Loucy (cell line): ENCODE results near the gene PABPN1L.

Experiments used
- EZH2phosphoT487 ChIP-seq: fragments of 200-600 bp; IDR thresholded peaks from 2 replicates; pipeline ENCODE4 v1.6.1; 2018; ENCODE audit warnings: antibody characterized with exemption, mild to moderate bottlenecking, moderate library complexity, borderline replicate concordance
- TF ChIP-seq, protein P1 (sequence below): fragments of 200-600 bp; sonication (generic); conservative IDR thresholded peaks from 2 replicates; pipeline ENCODE4 v1.5.1; 2014; ENCODE audit warnings: mild to moderate bottlenecking, antibody characterized with exemption, low read length

GRCh38 chr16:88847654-88848053 lies 18.8 kb downstream of the PABPN1L start:
- TF ChIP-seq, protein P1, sequence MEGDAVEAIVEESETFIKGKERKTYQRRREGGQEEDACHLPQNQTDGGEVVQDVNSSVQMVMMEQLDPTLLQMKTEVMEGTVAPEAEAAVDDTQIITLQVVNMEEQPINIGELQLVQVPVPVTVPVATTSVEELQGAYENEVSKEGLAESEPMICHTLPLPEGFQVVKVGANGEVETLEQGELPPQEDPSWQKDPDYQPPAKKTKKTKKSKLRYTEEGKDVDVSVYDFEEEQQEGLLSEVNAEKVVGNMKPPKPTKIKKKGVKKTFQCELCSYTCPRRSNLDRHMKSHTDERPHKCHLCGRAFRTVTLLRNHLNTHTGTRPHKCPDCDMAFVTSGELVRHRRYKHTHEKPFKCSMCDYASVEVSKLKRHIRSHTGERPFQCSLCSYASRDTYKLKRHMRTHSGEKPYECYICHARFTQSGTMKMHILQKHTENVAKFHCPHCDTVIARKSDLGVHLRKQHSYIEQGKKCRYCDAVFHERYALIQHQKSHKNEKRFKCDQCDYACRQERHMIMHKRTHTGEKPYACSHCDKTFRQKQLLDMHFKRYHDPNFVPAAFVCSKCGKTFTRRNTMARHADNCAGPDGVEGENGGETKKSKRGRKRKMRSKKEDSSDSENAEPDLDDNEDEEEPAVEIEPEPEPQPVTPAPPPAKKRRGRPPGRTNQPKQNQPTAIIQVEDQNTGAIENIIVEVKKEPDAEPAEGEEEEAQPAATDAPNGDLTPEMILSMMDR: no peak
- TF ChIP-seq EZH2phosphoT487: no peak
